SH-SY5Y (cell line): ENCODE measurements around the gene NEURL2.

Source experiments
- GATA2 ChIP-seq: IDR thresholded peaks from 2 replicates; pipeline ENCODE4 v1.6.1; 2011; ENCODE audit warnings: mild to moderate bottlenecking, low read depth, low read length
- GATA3 ChIP-seq: IDR thresholded peaks from 2 replicates; pipeline ENCODE4 v1.6.1; 2011; ENCODE audit warnings: low read depth, mild to moderate bottlenecking, low read length, moderate library complexity

NEURL2 gene

GRCh38 chr20:45896641-45897161, 5.7 kb upstream of the NEURL2 start:
- TF ChIP-seq GATA3, result no peak
- TF ChIP-seq GATA2, result no peak

- TF ChIP-seq GATA2, result no peak
- TF ChIP-seq GATA3, result no peak
These were observed 3.8 kb upstream of the NEURL2 start for GRCh38 chr20:45894797-45895196.

DNA sequence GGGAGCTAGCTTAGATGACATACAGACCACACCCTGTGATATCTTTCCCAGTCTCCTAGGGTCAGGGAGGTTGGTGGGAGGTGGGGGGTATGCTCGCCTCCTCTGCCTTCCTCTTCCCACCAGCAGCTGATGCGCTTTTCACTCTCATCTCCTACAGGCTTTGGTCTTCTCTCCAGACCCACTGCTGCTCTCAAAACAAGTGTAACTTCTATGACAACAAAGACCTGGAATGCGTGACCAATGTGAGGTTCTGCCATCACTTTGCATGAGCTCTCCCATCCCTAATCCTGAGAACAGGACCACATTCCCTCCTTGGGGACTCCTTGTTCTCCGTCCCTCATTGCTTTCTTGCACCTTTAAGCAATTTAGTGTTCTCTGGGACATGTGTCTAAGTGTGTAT, 2.8 kb upstream of the NEURL2 start:
- TF ChIP-seq GATA2 (no peak), GATA3 (no peak)

- TF ChIP-seq GATA2 (no peak), GATA3 (no peak)
These were observed 2.0 kb upstream of the NEURL2 start for GRCh38 chr20:45892828-45893500.

- TF ChIP-seq GATA2 (no peak), GATA3 (no peak)
These were observed 1.2 kb upstream of the NEURL2 start for GRCh38 chr20:45892049-45892825.

DNA sequence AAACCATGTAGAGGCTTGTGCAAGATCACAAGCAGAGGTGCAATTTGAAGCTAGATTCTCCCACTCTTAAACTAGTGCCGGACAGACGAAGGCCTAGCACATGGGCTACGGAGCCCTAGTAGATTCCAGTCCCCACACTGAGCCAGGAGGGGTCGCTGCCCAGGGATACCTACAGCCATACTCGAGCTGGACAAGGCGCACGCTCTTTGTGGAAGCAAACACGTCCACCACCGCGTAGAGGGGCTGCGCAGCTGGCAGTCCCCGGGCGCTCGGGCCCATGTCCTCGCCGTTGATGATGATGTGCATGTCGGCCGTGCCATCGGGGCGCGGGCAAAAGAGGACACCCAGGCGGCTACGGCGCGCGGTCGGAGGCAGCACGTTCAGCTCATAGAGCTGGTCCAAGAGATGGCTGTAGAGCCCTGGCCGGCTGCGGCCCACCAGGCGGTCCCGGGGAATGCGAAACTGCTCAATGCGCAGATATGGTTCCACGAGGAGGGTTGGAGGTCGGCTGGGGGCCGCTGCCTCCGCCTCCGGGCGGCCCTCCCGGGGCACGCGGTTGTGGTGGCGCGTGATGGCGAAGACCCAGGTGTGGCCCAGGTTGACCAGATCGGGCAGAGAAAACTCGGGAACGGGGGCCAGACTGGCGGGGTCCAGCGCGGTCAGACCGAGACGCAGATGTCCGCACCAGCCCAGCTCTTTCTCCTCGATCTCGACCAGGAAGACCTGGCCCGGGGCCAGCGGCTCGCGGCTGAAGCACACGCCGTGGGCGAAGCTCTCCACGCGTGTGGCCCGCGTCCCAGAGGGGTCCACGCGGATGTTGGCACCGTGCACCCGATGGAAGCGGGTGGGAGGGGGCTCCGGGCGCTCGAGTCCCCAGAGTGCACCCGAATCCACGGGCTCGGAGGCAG, 677 bp downstream of the NEURL2 start:
- no peak for TF ChIP-seq GATA2
- TF ChIP-seq GATA3, result no peak

DNA sequence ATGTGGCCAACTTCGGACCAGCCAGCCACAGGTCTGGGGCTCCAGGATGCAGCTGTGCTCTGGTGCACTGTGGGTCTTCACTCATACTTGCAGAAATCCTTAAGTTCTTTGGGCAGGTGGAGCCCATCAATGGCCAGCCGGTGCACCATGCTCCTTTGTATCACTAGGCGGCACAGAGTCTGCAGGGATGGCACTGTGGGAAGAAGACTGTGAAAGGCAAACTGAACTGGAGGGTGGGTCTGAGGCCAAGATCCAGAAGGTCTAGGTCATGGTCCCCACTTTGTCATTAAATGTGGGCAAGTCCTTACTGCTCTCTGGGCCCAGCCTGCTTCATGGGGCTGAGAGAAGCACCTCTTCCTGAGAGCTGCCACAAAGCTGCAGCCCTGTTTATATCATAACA, 2.3 kb downstream of the NEURL2 start:
- TF ChIP-seq GATA3 (no peak), GATA2 (no peak)

DNA sequence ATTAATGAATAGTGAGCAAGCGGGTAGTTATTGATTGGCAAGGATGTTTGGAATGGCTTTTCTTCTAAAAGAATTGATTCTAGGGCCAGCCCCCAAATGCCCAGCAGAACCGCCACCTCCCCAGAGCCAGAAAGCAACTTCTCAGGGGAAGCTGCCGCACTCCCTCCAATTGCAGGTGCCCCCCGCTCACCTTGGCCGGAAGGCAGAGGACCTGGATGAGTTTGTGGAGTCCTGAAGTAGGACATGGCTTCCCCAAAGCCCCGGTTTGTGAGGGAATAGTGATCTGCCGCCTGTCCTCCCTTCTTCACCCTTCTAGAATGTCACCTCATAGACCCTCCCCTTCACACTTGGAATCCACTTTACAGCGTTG, 3.7 kb downstream of the NEURL2 start, which contains the start of gene SPATA25:
SPATA25 (minus strand) TSS at position 277 of the 370 bp plus-strand sequence; CDS start at position 245, 32 bp downstream.
- TF ChIP-seq GATA2 (no peak), GATA3 (no peak)

DNA sequence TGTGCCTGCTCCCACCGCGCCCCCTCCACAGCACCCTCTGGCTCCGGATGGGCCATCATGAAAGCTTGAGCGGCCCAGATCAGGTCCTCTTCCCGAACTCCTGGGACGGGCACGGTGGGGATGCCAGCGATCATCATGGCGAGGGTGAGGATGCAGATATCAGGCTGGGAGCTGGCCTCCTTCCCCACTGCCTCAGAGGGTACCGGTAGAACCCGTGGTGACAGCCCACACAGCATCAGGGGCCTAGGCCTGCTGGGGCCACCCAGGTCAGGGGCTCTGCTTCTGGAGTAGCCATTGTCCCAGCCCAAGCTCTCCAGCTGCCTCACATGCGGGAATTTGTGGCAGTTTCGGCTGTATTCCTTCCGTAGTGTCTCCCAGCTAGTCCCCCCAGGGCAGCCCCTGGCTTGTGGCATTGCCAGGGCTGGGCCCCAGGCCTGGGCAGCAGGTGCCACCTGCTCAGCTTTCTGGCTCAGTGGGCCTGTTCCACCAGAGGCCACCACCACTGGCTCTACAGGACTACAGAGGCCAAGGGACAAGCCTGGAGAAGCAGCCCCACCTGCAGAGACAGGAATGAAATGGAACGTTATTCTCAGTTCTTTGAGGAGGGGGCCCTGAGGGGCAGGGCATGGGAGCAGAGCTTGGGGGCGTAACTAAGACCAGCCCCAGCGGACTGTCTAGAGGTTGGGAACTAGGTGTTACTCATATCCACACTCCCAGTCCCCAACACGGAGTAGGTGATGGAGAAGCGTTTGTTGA, 4.2 kb downstream of the NEURL2 start:
- TF ChIP-seq GATA3 (no peak), GATA2 (no peak)

DNA sequence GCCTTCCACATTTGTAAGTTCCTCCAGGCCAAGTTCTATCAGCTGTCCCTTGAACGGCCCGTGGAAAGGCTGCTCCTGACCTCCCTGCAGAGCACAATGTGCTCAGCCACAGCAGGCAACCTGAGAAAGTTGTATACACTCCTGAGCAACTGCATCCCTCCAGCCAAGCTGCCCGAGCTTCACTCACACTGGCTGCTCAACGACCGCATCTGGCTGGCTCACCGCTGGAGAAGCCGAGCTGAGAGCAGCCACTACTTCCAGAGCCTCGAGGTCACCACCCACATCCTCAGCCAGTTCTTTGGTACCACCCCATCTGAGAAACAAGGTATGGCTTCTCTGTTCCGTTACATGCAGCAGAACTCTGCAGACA, 7.9 kb downstream of the NEURL2 start:
- TF ChIP-seq GATA2 (no peak), GATA3 (no peak)

- TF ChIP-seq GATA2, result no peak
- no peak for TF ChIP-seq GATA3
These were observed 8.4 kb downstream of the NEURL2 start for GRCh38 chr20:45882469-45883099.

- TF ChIP-seq GATA2 (no peak), GATA3 (no peak)
These were observed 9.8 kb downstream of the NEURL2 start, which contains the start of gene ZSWIM1 for GRCh38 chr20:45880988-45881788. Gene ZSWIM1, plus strand, starts transcription at chr20:45881227. Its CDS starts 1,366 bp downstream, at chr20:45882593.
